HepG2 (cell line): ENCODE data around the gene SETD1A. TPM values are rescaled to one million over a fixed set of nuclear protein-coding genes. Genes with fewer than 3 reads are reported as not detected.

Experiments used
- ATAC-seq: fragments of 200-7000 bp; cut with Tn5 transposase; 3 replicates; pipeline ENCODE4 v1.9.1; 2020; ENCODE audit warnings: mild to moderate bottlenecking, moderate library complexity
- BruUV-seq: library from RNA; stranded (reverse); fragments of 400-500 nt; replicated peaks from 2 replicates; lab custom pipeline; 2021; lab: Mats Ljungman, UMichigan
- CTCF ChIA-PET: fragments of 300-600 bp; formaldehyde crosslinking; extraction: SDS; loops from one replicate; lab custom pipeline; 2021; ENCODE audit warnings: low total read pairs, inconsistent platforms, low intra/inter-chr PET ratio; lab: Yijun Ruan, JAX
- POLR2A ChIA-PET: fragments of 350-600 bp; sonication (Branson Sonifier 250); formaldehyde crosslinking; loops from one replicate; lab custom pipeline; 2020; ENCODE audit warnings: antibody characterized with exemption, inconsistent platforms; lab: Yijun Ruan, JAX
- DNase-seq: peaks from one replicate; pipeline ENCODE4 v3.0.0-alpha.2; 2015; ENCODE audit warnings: low spot score
- FAIRE-seq: peaks from 3 replicates; lab custom pipeline; 2011; peaks lifted over from hg19 to GRCh38; lab: Jason Lieb, UNC
- H2AFZ ChIP-seq: one replicate; pipeline ENCODE4 v1.6.1; 2011; ENCODE audit warnings: low read length, inconsistent platforms
- H3K27ac ChIP-seq: fragments of 300-600 bp; 3 replicates; pipeline ENCODE4 v1.8.0; 2011; ENCODE audit warnings: mixed run types, mild to moderate bottlenecking, mixed read lengths, low read length, inconsistent platforms; ENCODE audit not compliant: insufficient read depth; ENCODE audit errors: extremely low read length
- H3K27me3 ChIP-seq, 2 experiments: fragments of 200-600 bp in 1 of 2; 2 replicates in 1 of 2; 3 replicates in 1 of 2; pipeline versions ENCODE4 v1.6.0 to v1.8.0; 2011; ENCODE audit warnings: low read length in 2 of 2, mild to moderate bottlenecking in 2 of 2, moderate library complexity in 2 of 2, inconsistent platforms in 1 of 2; ENCODE audit not compliant: insufficient read depth in 2 of 2, control insufficient read depth in 1 of 2
- H3K36me3 ChIP-seq, 2 experiments: fragments of 200-600 bp in 1 of 2; replicated peaks in 1 of 2; 2 replicates in 1 of 2; 3 replicates in 1 of 2; pipeline versions ENCODE4 v1.5.1 to v1.8.0; 2011; ENCODE audit warnings: low read length in 2 of 2, inconsistent platforms in 1 of 2; ENCODE audit not compliant: insufficient read depth in 2 of 2, control insufficient read depth in 1 of 2
- H3K4me1 ChIP-seq: 2 replicates; pipeline ENCODE4 v1.5.1; 2012; ENCODE audit warnings: low read length, inconsistent platforms; ENCODE audit not compliant: insufficient read depth
- H3K4me2 ChIP-seq: 2 replicates; pipeline ENCODE4 v1.6.0; 2011; ENCODE audit warnings: low read depth, low read length, inconsistent platforms
- H3K4me3 ChIP-seq, 3 experiments: fragments of 200-600 bp in 1 of 3; sonication (generic), shearing (Covaris generic) in 1 of 3; replicated peaks in 1 of 3; 2 replicates each; pipeline ENCODE4 v1.5.1; 2011 to 2016; ENCODE audit warnings: low read length in 3 of 3, inconsistent platforms in 2 of 3, low read depth in 2 of 3, mild to moderate bottlenecking in 2 of 3, control low read depth in 1 of 3, mixed read lengths in 1 of 3; ENCODE audit not compliant: insufficient read depth in 1 of 3
- H3K79me2 ChIP-seq: one replicate; pipeline ENCODE4 v1.6.1; 2011; ENCODE audit warnings: low read length, inconsistent platforms; ENCODE audit not compliant: insufficient read depth
- H3K9ac ChIP-seq: 2 replicates; pipeline ENCODE4 v1.6.0; 2011; ENCODE audit warnings: mild to moderate bottlenecking, low read depth, low read length, inconsistent platforms; ENCODE audit not compliant: insufficient read depth
- H3K9me3 ChIP-seq: 2 replicates; pipeline ENCODE4 v1.5.1; 2012; ENCODE audit warnings: mild to moderate bottlenecking, low read length
- H4K20me1 ChIP-seq: 2 replicates; pipeline ENCODE4 v1.6.0; 2011; ENCODE audit warnings: inconsistent platforms, mild to moderate bottlenecking, low read length, moderate library complexity; ENCODE audit not compliant: insufficient read depth
- DNMT1 ChIP-seq: sonication (generic); formaldehyde crosslinking; IDR thresholded peaks from 2 replicates; pipeline ENCODE4 v1.5.1; 2020; ENCODE audit warnings: mild to moderate bottlenecking, missing genetic modification reagents
- MYNN ChIP-seq: sonication (generic); formaldehyde crosslinking; IDR thresholded peaks from 2 replicates; pipeline ENCODE4 v1.4.0; 2020; ENCODE audit warnings: mild to moderate bottlenecking, low read depth, missing genetic modification reagents
- NR3C1 ChIP-seq: sonication (generic); formaldehyde crosslinking; IDR thresholded peaks from 2 replicates; pipeline ENCODE4 v1.4.0; 2020; ENCODE audit warnings: missing genetic modification reagents
- SOX5 ChIP-seq: IDR thresholded peaks from 2 replicates; pipeline ENCODE4 v1.6.1; 2016; ENCODE audit warnings: borderline replicate concordance
- XRCC5 ChIP-seq: fragments of 200-400 bp; formaldehyde crosslinking; optimal IDR thresholded peaks from 2 replicates; pipeline ENCODE3; 2017; ENCODE audit warnings: mild to moderate bottlenecking, low read length
- ZBTB20 ChIP-seq: sonication (generic); formaldehyde crosslinking; IDR thresholded peaks from 2 replicates; pipeline ENCODE4 v1.8.1; 2023; ENCODE audit warnings: missing genetic modification reagents, low read depth, mild to moderate bottlenecking, borderline replicate concordance
- ZNF121 ChIP-seq: sonication (generic); formaldehyde crosslinking; IDR thresholded peaks from 2 replicates; pipeline ENCODE4 v1.5.0; 2020; ENCODE audit warnings: mild to moderate bottlenecking, missing genetic modification reagents
- ZSCAN20 ChIP-seq: sonication (generic); formaldehyde crosslinking; IDR thresholded peaks from 2 replicates; pipeline ENCODE4 v1.4.0; 2020; ENCODE audit warnings: missing genetic modification reagents, mild to moderate bottlenecking, borderline replicate concordance
- ZXDC ChIP-seq: sonication (generic); formaldehyde crosslinking; IDR thresholded peaks from 2 replicates; pipeline ENCODE4 v1.5.0; 2020; ENCODE audit warnings: mild to moderate bottlenecking, missing genetic modification reagents
- WGBS: methylation state at CpG from one replicate; pipeline ENCODE4 v1.1.6; 2017; ENCODE audit warnings: low lambda C conversion rate; 5-methylcytosine and 5-hydroxymethylcytosine counted together
- in situ Hi-C: cut with HindIII; loops from 2 replicates; pipeline ENCODE4 v1.10.0; 2017; ENCODE audit warnings: low pct_unique_long_range_greater_than_20kb; ENCODE audit not compliant: extremely low pct_ligation_motif_present
- intact Hi-C: fragments of 100-400 bp; cut with micrococcal nuclease; formaldehyde crosslinking; loops from one replicate; pipeline ENCODE4 v1.10.0; 2022; ENCODE audit not compliant: unreplicated experiment
- polyA plus RNA-seq, 8 experiments: library from polyadenylated mRNA; depleted of rRNA in 3 of 8; stranded (reverse) in 7 of 8; unstranded in 1 of 8; fragments of >200 nt; fragmentation: Illumina TruSeq in 4 of 8; extraction: Trizol in 4 of 8; gene quantifications; 2 replicates each; pipeline versions ENCODE4 v1.2.1 to v1.2.3, GENCODE V29; 2011 to 2016; ENCODE audit warnings: low read depth in 4 of 8, missing spikeins in 1 of 8, mixed read lengths in 1 of 8; ENCODE audit not compliant: insufficient read depth in 1 of 8
- total RNA-seq, 5 experiments: library from RNA; depleted of rRNA; stranded (reverse); fragments of >200 nt; fragmentation: Illumina TruSeq; extraction: Trizol; gene quantifications; 2 replicates each; pipeline ENCODE4 v1.2.3, GENCODE V29; 2016; ENCODE audit warnings: low read depth in 1 of 5
- TF ChIP-seq, protein P1 (sequence below): sonication (generic); formaldehyde crosslinking; conservative IDR thresholded peaks from 2 replicates; pipeline ENCODE4 v1.8.0; 2022; ENCODE audit warnings: low read depth, missing genetic modification reagents

Gene SETD1A
- total and polyA plus RNA-seq, 2 of the 13 experiments (the other 11 are each of a cell fraction or from before 2014, with no cell fraction given), result 3.8 to 5.6 TPM

- CTCF ChIA-PET, result no interaction called here
- POLR2A ChIA-PET, result interaction anchor here (0.8 kb wide), 1 partner anchor 171 kb away, joined by 3 read pairs; the partner anchor contains the start of gene PHKG2
- H3K27me3 ChIP-seq, result no peaks in the 10 kb centered on the region; a peak in 1 of 5 replicates
- no peak overlapping the region for H3K4me2 ChIP-seq
- no peaks in the 10 kb centered on the region for H3K9me3 ChIP-seq
- H3K4me1 ChIP-seq, result peaks cover 18% of the 10 kb centered on the region
- H3K36me3 ChIP-seq, result no peaks in the 10 kb centered on the region
- H3K4me3 ChIP-seq, result no peak overlapping the region
- intact Hi-C loops (no loop called here), in situ Hi-C loops (no loop called here)
- no peak for ATAC-seq
- FAIRE-seq, result no peak
- H3K27ac ChIP-seq, result no peak overlapping the region
- no peak for TF ChIP-seq DNMT1 (CRISPR knock-in tag)
- no peak for TF ChIP-seq ZNF121 (CRISPR knock-in tag)
- no peak for TF ChIP-seq ZSCAN20 (CRISPR knock-in tag)
- TF ChIP-seq, protein P1, sequence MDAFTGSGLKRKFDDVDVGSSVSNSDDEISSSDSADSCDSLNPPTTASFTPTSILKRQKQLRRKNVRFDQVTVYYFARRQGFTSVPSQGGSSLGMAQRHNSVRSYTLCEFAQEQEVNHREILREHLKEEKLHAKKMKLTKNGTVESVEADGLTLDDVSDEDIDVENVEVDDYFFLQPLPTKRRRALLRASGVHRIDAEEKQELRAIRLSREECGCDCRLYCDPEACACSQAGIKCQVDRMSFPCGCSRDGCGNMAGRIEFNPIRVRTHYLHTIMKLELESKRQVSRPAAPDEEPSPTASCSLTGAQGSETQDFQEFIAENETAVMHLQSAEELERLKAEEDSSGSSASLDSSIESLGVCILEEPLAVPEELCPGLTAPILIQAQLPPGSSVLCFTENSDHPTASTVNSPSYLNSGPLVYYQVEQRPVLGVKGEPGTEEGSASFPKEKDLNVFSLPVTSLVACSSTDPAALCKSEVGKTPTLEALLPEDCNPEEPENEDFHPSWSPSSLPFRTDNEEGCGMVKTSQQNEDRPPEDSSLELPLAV, result no peak
- no peak for TF ChIP-seq XRCC5
- no peak for TF ChIP-seq ZBTB20 (CRISPR knock-in tag)
- no peak for TF ChIP-seq NR3C1 (CRISPR knock-in tag)
- no peak for TF ChIP-seq ZXDC (CRISPR knock-in tag)
- TF ChIP-seq SOX5, result no peak
- TF ChIP-seq MYNN (CRISPR knock-in tag), result no peak
- H4K20me1 ChIP-seq, result no peaks in the 10 kb centered on the region; the same call in 1 of the 2 replicates
- no peak overlapping the region for H2AFZ ChIP-seq
- H3K79me2 ChIP-seq, result no peaks in the 10 kb centered on the region
- DNase-seq, result no peak
- H3K9ac ChIP-seq, result no peak overlapping the region
- BruUV-seq, result no TSS peak
- 91% methylated on average over 1 of the region's 1 CpG for WGBS
Measured at GRCh38 chr16:30918614-30919013, 38.9 kb upstream of the SETD1A start.
